Measurements from ENCODE around the gene HMGXB3. TPM values are rescaled to one million over a fixed set of nuclear protein-coding genes. Genes with fewer than 3 reads are reported as not detected.

HMGXB3 gene
- total and polyA plus RNA-seq, 2 donors (not counting 1 experiment from before 2014, with no cell fraction given): 29.9 to 31.5 TPM

DNA sequence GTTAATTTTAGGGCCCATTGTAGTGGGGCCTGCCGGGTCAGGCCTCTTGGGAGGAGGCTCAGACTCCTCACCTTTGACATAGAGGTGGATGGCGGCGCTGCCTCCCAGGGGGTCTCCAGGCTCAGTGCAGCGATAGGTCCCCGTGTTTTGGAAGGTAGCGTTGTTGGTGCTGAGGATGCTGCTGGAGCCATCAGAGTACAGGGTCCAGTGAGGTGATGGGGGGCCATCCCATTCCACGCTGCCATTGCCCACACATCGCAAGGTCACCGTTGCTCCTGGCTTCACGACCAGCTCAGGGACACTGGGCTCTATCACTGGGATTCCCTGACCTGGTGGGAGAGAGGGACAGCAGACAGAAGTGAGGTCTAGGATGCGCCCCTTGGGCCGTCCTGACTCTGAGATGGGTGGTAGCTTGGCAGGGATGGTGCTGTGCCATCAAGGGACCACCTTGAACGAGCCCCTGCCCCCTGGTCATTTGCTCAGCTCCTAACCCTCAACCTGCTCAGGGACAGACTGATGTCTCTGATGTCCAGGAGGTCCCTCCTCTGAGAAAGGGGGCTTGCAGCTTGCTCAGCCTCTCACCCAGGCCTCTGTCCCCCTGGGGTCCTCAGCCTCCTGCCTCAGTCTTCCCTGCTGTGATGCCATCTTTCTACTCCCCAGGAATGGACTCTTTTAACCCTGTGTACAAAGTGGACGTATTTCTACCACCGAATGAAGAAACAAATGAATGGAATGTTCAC is 80.3 kb downstream of the HMGXB3 start:
- Histone ChIP-seq H3K4me2 (ENCODE audit: extremely low read depth, insufficient read depth, low read length) (no peak overlapping the region), H3K79me2 (ENCODE audit: control insufficient read depth, insufficient read depth, low read length) (no peaks in the 10 kb centered on the region), H4K20me1 (ENCODE audit: control insufficient read depth, extremely low read depth, insufficient read depth, low read length) (no peaks in the 10 kb centered on the region), H3K27ac (ENCODE audit: insufficient read depth, low read length) (no peak overlapping the region), H3K9me3 (ENCODE audit: control insufficient read depth, insufficient read depth, low read depth, low read length) (no peaks in the 10 kb centered on the region), H3K4me1 (ENCODE audit: control insufficient read depth, extremely low read depth, insufficient read depth, low read length) (no peaks in the 10 kb centered on the region), H3K36me3 (ENCODE audit: control insufficient read depth, insufficient read depth, low read length) (no peaks in the 10 kb centered on the region), H2AFZ (ENCODE audit: low read length) (no peak overlapping the region), H3K9ac (ENCODE audit: insufficient read depth, low read length) (no peak overlapping the region), H3K27me3 (ENCODE audit: control insufficient read depth, insufficient read depth, low read length) (peaks cover 16% of the 10 kb centered on the region), H3K4me3 (replicated peaks in 1 of 4; ENCODE audit: control extremely low read depth in 1 of 4, insufficient read depth in 1 of 4, low read depth in 3 of 4, low read length in 4 of 4) (no peak overlapping the region)
- no peak for DNase-seq (ENCODE audit: low read depth in 2 of 2)
- TF ChIP-seq EZH2 (IDR thresholded peaks at IDR 0.05; ENCODE audit: low read length, missing control alignments): no peak
- TF ChIP-seq, protein P1, sequence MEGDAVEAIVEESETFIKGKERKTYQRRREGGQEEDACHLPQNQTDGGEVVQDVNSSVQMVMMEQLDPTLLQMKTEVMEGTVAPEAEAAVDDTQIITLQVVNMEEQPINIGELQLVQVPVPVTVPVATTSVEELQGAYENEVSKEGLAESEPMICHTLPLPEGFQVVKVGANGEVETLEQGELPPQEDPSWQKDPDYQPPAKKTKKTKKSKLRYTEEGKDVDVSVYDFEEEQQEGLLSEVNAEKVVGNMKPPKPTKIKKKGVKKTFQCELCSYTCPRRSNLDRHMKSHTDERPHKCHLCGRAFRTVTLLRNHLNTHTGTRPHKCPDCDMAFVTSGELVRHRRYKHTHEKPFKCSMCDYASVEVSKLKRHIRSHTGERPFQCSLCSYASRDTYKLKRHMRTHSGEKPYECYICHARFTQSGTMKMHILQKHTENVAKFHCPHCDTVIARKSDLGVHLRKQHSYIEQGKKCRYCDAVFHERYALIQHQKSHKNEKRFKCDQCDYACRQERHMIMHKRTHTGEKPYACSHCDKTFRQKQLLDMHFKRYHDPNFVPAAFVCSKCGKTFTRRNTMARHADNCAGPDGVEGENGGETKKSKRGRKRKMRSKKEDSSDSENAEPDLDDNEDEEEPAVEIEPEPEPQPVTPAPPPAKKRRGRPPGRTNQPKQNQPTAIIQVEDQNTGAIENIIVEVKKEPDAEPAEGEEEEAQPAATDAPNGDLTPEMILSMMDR (conservative IDR thresholded peaks at IDR 0.05 in 1 of 2, IDR thresholded peaks at IDR 0.05 in 1 of 2; ENCODE audit: low read depth in 1 of 2, low read length in 2 of 2): no peak

DNA sequence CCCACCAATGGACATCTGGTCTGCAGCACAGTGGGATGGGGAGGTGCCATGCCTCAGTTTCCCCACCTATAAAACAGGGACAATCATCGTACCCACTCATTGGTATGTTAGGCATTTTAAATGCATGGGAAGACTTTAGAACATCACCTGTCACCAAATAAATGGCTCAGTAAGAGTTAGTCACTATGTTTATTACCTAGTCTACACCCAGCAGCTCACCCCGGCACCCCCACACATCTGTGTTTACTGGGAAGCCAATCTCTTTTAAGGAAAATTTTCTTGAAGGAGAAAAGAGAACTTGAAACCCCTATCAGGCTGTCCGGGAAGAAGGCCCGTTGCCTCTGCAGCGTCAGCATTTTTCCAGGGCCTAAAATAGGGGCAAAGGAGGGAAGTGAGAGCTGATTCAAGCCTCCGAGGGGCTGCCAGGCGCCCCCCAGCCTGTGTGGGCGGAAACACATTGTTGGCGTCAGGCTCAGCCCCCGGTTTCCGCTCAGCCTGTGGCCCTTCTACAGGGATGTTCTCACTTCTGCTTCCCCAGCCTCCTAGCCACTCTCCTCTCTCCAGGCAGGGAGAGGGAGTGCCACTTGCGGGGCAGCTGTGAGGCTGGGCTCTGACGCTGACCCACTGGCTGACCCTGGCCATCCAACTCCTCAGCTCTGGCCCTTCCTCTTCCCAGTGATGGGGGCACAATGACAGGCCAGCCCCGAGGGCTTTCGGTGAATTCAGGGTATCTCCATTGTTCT is 81.2 kb downstream of the HMGXB3 start:
- H3K27ac ChIP-seq (ENCODE audit: insufficient read depth, low read length): no peak overlapping the region
- H4K20me1 ChIP-seq (ENCODE audit: control insufficient read depth, extremely low read depth, insufficient read depth, low read length): no peaks in the 10 kb centered on the region
- no peaks in the 10 kb centered on the region for H3K79me2 ChIP-seq (ENCODE audit: control insufficient read depth, insufficient read depth, low read length)
- TF ChIP-seq, protein P1 (conservative IDR thresholded peaks at IDR 0.05 in 1 of 2, IDR thresholded peaks at IDR 0.05 in 1 of 2; ENCODE audit: low read depth in 1 of 2, low read length in 2 of 2): no peak
- no peak for TF ChIP-seq EZH2 (IDR thresholded peaks at IDR 0.05; ENCODE audit: low read length, missing control alignments)
- no peaks in the 10 kb centered on the region for H3K36me3 ChIP-seq (ENCODE audit: control insufficient read depth, insufficient read depth, low read length)
- no peaks in the 10 kb centered on the region for H3K4me1 ChIP-seq (ENCODE audit: control insufficient read depth, extremely low read depth, insufficient read depth, low read length)
- no peak overlapping the region for H3K4me3 ChIP-seq (replicated peaks in 1 of 4; ENCODE audit: control extremely low read depth in 1 of 4, insufficient read depth in 1 of 4, low read depth in 3 of 4, low read length in 4 of 4)
- H3K9me3 ChIP-seq (ENCODE audit: control insufficient read depth, insufficient read depth, low read depth, low read length): no peaks in the 10 kb centered on the region
- DNase-seq (ENCODE audit: low read depth in 2 of 2): peak; percentile 35 to 43
- H3K27me3 ChIP-seq (ENCODE audit: control insufficient read depth, insufficient read depth, low read length): peaks cover 15% of the 10 kb centered on the region
- H3K4me2 ChIP-seq (ENCODE audit: extremely low read depth, insufficient read depth, low read length): no peak overlapping the region
- H3K9ac ChIP-seq (ENCODE audit: insufficient read depth, low read length): no peak overlapping the region
- H2AFZ ChIP-seq (ENCODE audit: low read length): no peak overlapping the region

DNA sequence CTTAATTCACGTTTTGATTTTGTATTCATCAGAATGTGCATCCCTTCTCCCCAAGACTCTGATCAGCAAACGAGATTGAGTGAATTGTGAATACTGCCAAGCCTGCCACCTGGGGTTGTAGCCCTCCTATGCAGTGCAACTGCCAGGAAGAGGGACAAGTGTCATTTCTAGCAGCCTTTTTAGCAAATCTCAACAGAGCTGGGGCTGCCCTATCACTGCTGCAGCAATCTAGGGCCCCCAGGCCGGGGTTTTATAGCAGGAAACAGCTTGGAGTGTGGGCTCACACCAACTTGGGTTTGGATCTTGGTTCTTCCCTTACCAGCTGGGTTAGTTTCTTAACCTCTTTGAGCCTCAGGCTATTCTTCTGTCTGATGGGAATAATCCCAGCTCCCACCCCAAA is 81.8 kb downstream of the HMGXB3 start:
- Histone ChIP-seq H3K4me3 (replicated peaks in 1 of 4; ENCODE audit: control extremely low read depth in 1 of 4, insufficient read depth in 1 of 4, low read depth in 3 of 4, low read length in 4 of 4) (no peak overlapping the region), H3K4me1 (ENCODE audit: control insufficient read depth, extremely low read depth, insufficient read depth, low read length) (no peaks in the 10 kb centered on the region), H3K79me2 (ENCODE audit: control insufficient read depth, insufficient read depth, low read length) (no peaks in the 10 kb centered on the region), H3K9me3 (ENCODE audit: control insufficient read depth, insufficient read depth, low read depth, low read length) (no peaks in the 10 kb centered on the region), H3K4me2 (ENCODE audit: extremely low read depth, insufficient read depth, low read length) (no peak overlapping the region), H3K36me3 (ENCODE audit: control insufficient read depth, insufficient read depth, low read length) (no peaks in the 10 kb centered on the region), H3K27me3 (ENCODE audit: control insufficient read depth, insufficient read depth, low read length) (peaks cover 15% of the 10 kb centered on the region), H4K20me1 (ENCODE audit: control insufficient read depth, extremely low read depth, insufficient read depth, low read length) (no peaks in the 10 kb centered on the region), H3K9ac (ENCODE audit: insufficient read depth, low read length) (no peak overlapping the region), H2AFZ (ENCODE audit: low read length) (no peak overlapping the region), H3K27ac (ENCODE audit: insufficient read depth, low read length) (no peak overlapping the region)
- no peak for TF ChIP-seq EZH2 (IDR thresholded peaks at IDR 0.05; ENCODE audit: low read length, missing control alignments)
- TF ChIP-seq, protein P1 (conservative IDR thresholded peaks at IDR 0.05 in 1 of 2, IDR thresholded peaks at IDR 0.05 in 1 of 2; ENCODE audit: low read depth in 1 of 2, low read length in 2 of 2): no peak
- no peak for DNase-seq (ENCODE audit: low read depth in 2 of 2)
